Activated T-helper 2 cell treated with anti-CD3 and anti-CD28 coated beads, Interferon-gamma antibody, Interleukin-2, Interleukin-4, amounts not matched to agents 10 μg/mL and 5 μg/mL and 100 μg/mL, durations not matched to agents 14 hours and 24 hours and 36 hours (primary cell): ENCODE measurements around the gene SYNE2. TPM values are rescaled to one million over a fixed set of nuclear protein-coding genes. Genes with fewer than 3 reads are reported as not detected.
"Not testable (repeated sequence)": the region's sequence is repeated elsewhere in the genome, so short reads cannot be mapped to it uniquely, and the experiment has no call there.

Source experiments
- DNase-seq: peaks from one replicate; pipeline ENCODE4 v3.0.0; 2021; ENCODE audit warnings: low spot score
- H3K27ac Mint-ChIP-seq: one replicate; pipeline ENCODE4 v1.8.0; 2021; ENCODE audit warnings: mixed read lengths
- H3K27me3 Mint-ChIP-seq: one replicate; pipeline ENCODE4 v1.8.0; 2021; ENCODE audit warnings: low read depth, mixed read lengths
- H3K36me3 Mint-ChIP-seq: one replicate; pipeline ENCODE4 v1.8.0; 2021; ENCODE audit warnings: low read depth, mixed read lengths
- H3K4me1 Mint-ChIP-seq: one replicate; pipeline ENCODE4 v1.8.0; 2021; ENCODE audit warnings: low read depth, mixed read lengths
- H3K4me3 Mint-ChIP-seq: one replicate; pipeline ENCODE4 v1.8.0; 2021; ENCODE audit warnings: low read depth, mild to moderate bottlenecking, moderate library complexity, mixed read lengths
- H3K9me3 Mint-ChIP-seq: one replicate; pipeline ENCODE4 v1.8.0; 2021; ENCODE audit warnings: mixed read lengths
- intact Hi-C: fragments of 100-400 bp; cut with micrococcal nuclease; formaldehyde crosslinking; loops from one replicate; pipeline ENCODE4 v1.15.1; 2023
- total RNA-seq: library from RNA; stranded (reverse); gene quantifications from 2 replicates; pipeline ENCODE4 v1.2.3, GENCODE V29; 2022

The SYNE2 gene
- total RNA-seq, 1 donor from 2014 or later: 15.2 TPM

- H3K4me1 Mint-ChIP-seq: no peaks in the 10 kb centered on the region
- H3K27me3 Mint-ChIP-seq: no peaks in the 10 kb centered on the region
- H3K36me3 Mint-ChIP-seq: peaks cover 5% of the 10 kb centered on the region
- no peaks in the 10 kb centered on the region for H3K9me3 Mint-ChIP-seq
- H3K4me3 Mint-ChIP-seq: no peak overlapping the region
- DNase-seq: no peak
- intact Hi-C loops: no loop called here
- no peak overlapping the region for H3K27ac Mint-ChIP-seq
These were observed 240.1 kb downstream of the SYNE2 start for GRCh38 chr14:64092940-64093339.

DNA sequence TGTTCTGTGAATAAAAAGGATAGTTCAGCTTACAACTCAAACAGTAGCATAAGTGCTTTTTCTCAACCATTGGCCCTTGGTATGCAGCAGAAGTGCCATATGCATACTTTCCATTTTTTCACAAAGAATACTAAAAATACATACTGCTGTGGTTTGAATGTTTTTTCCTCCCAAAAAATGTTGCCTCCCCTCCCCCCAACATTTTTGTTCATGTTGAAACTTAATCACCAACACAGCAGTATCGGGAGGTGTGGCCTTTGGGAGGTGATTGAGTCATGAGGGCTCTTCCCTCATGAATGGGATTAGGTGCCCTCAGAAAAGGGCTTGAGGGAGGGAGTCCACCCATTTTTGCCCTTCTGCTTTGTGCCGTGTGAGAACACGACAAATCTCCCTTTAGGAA, 242.8 kb downstream of the SYNE2 start:
- Mint-ChIP-seq H3K9me3 (no peaks in the 10 kb centered on the region), H3K4me3 (no peak overlapping the region), H3K27ac (no peak overlapping the region), H3K36me3 (peaks cover 8% of the 10 kb centered on the region), H3K4me1 (no peaks in the 10 kb centered on the region), H3K27me3 (no peaks in the 10 kb centered on the region)
- intact Hi-C loops: no loop called here
- DNase-seq: no peak

- no peak overlapping the region for H3K27ac Mint-ChIP-seq
- intact Hi-C loops: no loop called here
These were observed 245.3 kb downstream of the SYNE2 start for GRCh38 chr14:64098120-64098519.

DNA sequence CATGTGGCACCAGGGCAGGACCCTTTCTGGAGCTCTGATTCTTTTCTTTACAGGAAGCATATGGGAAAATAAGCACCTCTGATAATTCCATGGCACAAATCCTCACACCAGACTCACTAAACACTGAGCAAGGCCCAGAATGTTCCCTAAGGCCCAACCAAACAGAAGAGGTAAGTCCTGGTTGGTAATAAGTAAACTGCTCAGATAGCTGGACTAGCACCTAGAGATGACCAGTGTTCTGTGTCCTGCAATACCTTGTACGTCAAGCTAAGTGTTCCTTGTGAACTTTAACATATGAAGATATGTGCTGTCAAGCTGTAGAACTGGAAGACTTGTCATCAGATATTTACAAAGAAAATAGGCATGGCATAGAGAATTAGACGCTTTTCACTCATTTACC, 254.6 kb downstream of the SYNE2 start:
- Mint-ChIP-seq H3K27me3 (no peaks in the 10 kb centered on the region), H3K9me3 (no peaks in the 10 kb centered on the region), H3K36me3 (peaks cover 8% of the 10 kb centered on the region), H3K4me1 (no peaks in the 10 kb centered on the region), H3K4me3 (no peak overlapping the region), H3K27ac (no peak overlapping the region)
- no peak for DNase-seq
- intact Hi-C loops: no loop called here

More at GRCh38 chr14:64098120-64098519, 245.3 kb downstream of the SYNE2 start:
- DNase-seq: no peak
- Mint-ChIP-seq H3K27me3 (no peaks in the 10 kb centered on the region), H3K4me1 (no peaks in the 10 kb centered on the region), H3K4me3 (no peak overlapping the region), H3K36me3 (peaks cover 11% of the 10 kb centered on the region), H3K9me3 (no peaks in the 10 kb centered on the region)

- Mint-ChIP-seq H3K4me1 (no peaks in the 10 kb centered on the region), H3K36me3 (peaks cover 7% of the 10 kb centered on the region), H3K27ac (no peak overlapping the region), H3K27me3 (no peaks in the 10 kb centered on the region), H3K9me3 (no peaks in the 10 kb centered on the region), H3K4me3 (no peak overlapping the region)
- intact Hi-C loops: no loop called here
- DNase-seq: no peak
These were observed 257.2 kb downstream of the SYNE2 start for GRCh38 chr14:64109819-64110554.

GRCh38 chr14:64110802-64111201, 258.0 kb downstream of the SYNE2 start:
- DNase-seq: no peak
- Mint-ChIP-seq H3K4me1 (no peaks in the 10 kb centered on the region), H3K36me3 (peaks cover 7% of the 10 kb centered on the region), H3K27ac (no peak overlapping the region), H3K9me3 (no peaks in the 10 kb centered on the region), H3K27me3 (no peaks in the 10 kb centered on the region), H3K4me3 (no peak overlapping the region)
- intact Hi-C loops: no loop called here

- no peaks in the 10 kb centered on the region for H3K4me1 Mint-ChIP-seq
These were observed 260.3 kb downstream of the SYNE2 start for GRCh38 chr14:64112867-64113678.

GRCh38 chr14:64114166-64114565, 261.4 kb downstream of the SYNE2 start:
- DNase-seq: no peak
- Mint-ChIP-seq H3K9me3 (no peaks in the 10 kb centered on the region), H3K27ac (no peak overlapping the region), H3K4me3 (no peak overlapping the region), H3K36me3 (peaks cover 7% of the 10 kb centered on the region), H3K4me1 (no peaks in the 10 kb centered on the region), H3K27me3 (no peaks in the 10 kb centered on the region)
- intact Hi-C loops: no loop called here

More at GRCh38 chr14:64112867-64113678, 260.3 kb downstream of the SYNE2 start:
- DNase-seq: no peak
- no peaks in the 10 kb centered on the region for H3K9me3 Mint-ChIP-seq
- H3K4me3 Mint-ChIP-seq: no peak overlapping the region
- H3K36me3 Mint-ChIP-seq: peaks cover 7% of the 10 kb centered on the region
- no peak overlapping the region for H3K27ac Mint-ChIP-seq
- no peaks in the 10 kb centered on the region for H3K27me3 Mint-ChIP-seq
- intact Hi-C loops: no loop called here

GRCh38 chr14:64114796-64115195, 262.0 kb downstream of the SYNE2 start:
- Mint-ChIP-seq H3K4me3 (no peak overlapping the region), H3K27ac (no peak overlapping the region), H3K9me3 (no peaks in the 10 kb centered on the region), H3K27me3 (no peaks in the 10 kb centered on the region), H3K36me3 (peaks cover 11% of the 10 kb centered on the region), H3K4me1 (no peaks in the 10 kb centered on the region)
- intact Hi-C loops: no loop called here
- DNase-seq: no peak

DNA sequence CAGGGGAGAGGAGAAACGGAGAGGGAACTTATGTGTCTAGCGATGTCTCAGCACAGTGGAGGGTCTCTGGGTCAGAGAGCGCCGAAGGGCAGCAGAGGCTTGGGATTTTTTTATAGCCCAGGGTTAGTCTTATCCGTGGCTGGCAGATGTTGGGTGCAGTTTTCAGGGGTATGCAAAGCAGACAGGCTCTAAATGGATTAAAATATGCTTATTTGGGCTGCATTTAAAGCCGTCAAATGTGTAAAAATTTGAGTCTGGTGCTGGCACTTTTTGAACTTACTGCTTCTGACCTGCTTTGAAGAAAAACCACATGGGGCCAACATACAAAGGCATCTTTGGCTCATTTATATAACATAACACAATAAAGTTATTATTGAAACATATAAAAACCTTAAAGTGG, 262.6 kb downstream of the SYNE2 start:
- H3K4me3 Mint-ChIP-seq: no peak overlapping the region
- H3K27ac Mint-ChIP-seq: no peak overlapping the region
- intact Hi-C loops: no loop called here
- no peak for DNase-seq
- no peaks in the 10 kb centered on the region for H3K27me3 Mint-ChIP-seq
- peaks cover 11% of the 10 kb centered on the region for H3K36me3 Mint-ChIP-seq
- no peaks in the 10 kb centered on the region for H3K4me1 Mint-ChIP-seq
- H3K9me3 Mint-ChIP-seq: no peaks in the 10 kb centered on the region

- Mint-ChIP-seq H3K4me3 (no peak overlapping the region), H3K9me3 (no peaks in the 10 kb centered on the region), H3K4me1 (no peaks in the 10 kb centered on the region), H3K27me3 (no peaks in the 10 kb centered on the region), H3K27ac (no peak overlapping the region), H3K36me3 (peaks cover 15% of the 10 kb centered on the region)
- DNase-seq: no peak
- intact Hi-C loops: no loop called here
These were observed 265.0 kb downstream of the SYNE2 start for GRCh38 chr14:64117671-64118402.

- DNase-seq, H3K4me3 Mint-ChIP-seq, H3K9me3 Mint-ChIP-seq, H3K27ac Mint-ChIP-seq, H3K27me3 Mint-ChIP-seq, intact Hi-C loops, H3K4me1 Mint-ChIP-seq: not testable (repeated sequence)
- H3K36me3 Mint-ChIP-seq: peaks cover 13% of the 10 kb centered on the region
These were observed 265.6 kb downstream of the SYNE2 start for GRCh38 chr14:64118403-64118742.

GRCh38 chr14:64118892-64119291, 266.1 kb downstream of the SYNE2 start:
- Mint-ChIP-seq H3K27ac (no peak overlapping the region), H3K4me3 (no peak overlapping the region), H3K27me3 (no peaks in the 10 kb centered on the region), H3K4me1 (no peaks in the 10 kb centered on the region), H3K36me3 (peaks cover 15% of the 10 kb centered on the region), H3K9me3 (no peaks in the 10 kb centered on the region)
- DNase-seq: no peak
- intact Hi-C loops: no loop called here
